Upper lobe of right lung (tissue), 1 donor: ENCODE results near the gene UBE2J2. TPM values are rescaled to one million over a fixed set of nuclear protein-coding genes. Genes with fewer than 3 reads are reported as not detected.

Source experiments
- ATAC-seq: fragments of 200-7000 bp; cut with Tn5 transposase; one replicate; pipeline ENCODE4 v1.9.1; 2020; ENCODE audit warnings: mild to moderate bottlenecking, moderate library complexity
- DNase-seq: peaks from one replicate; pipeline ENCODE4 v3.0.0-alpha.2; 2020
- H3K27ac ChIP-seq: fragments of 200-600 bp; one replicate; pipeline ENCODE4 v1.8.0; 2022
- H3K27me3 ChIP-seq: fragments of 200-600 bp; one replicate; pipeline ENCODE4 v1.8.0; 2022; ENCODE audit warnings: mild to moderate bottlenecking
- H3K36me3 ChIP-seq: fragments of 200-600 bp; one replicate; pipeline ENCODE4 v1.8.0; 2022
- H3K4me1 ChIP-seq: fragments of 200-600 bp; one replicate; pipeline ENCODE4 v1.8.0; 2022
- H3K4me3 ChIP-seq: fragments of 200-600 bp; one replicate; pipeline ENCODE4 v1.8.0; 2022; ENCODE audit warnings: mild to moderate bottlenecking
- H3K9me3 ChIP-seq: fragments of 200-600 bp; one replicate; pipeline ENCODE4 v1.8.0; 2022
- intact Hi-C: fragments of 100-400 bp; cut with DNase I; formaldehyde crosslinking; loops from one replicate; pipeline ENCODE4 v1.11.0; 2022
- total RNA-seq: library from RNA; stranded (reverse); fragmentation: NEBNext Ultra II Directional; extraction: Animal tissue kit (Norgen Biotek cat#: 25700); gene quantifications from one replicate; pipeline ENCODE4 v1.2.1, GENCODE V29; 2021
- TF ChIP-seq, protein P1 (sequence below): fragments of 200-600 bp; IDR thresholded peaks from one replicate; pipeline ENCODE4 v1.8.0; 2022; ENCODE audit warnings: antibody characterized with exemption
- donor health status: DM: no; HTN: yes; CAD: no; lungs with severe emphysema.

UBE2J2 gene
- total RNA-seq, 1 donor from 2014 or later = 52.5 TPM

DNA sequence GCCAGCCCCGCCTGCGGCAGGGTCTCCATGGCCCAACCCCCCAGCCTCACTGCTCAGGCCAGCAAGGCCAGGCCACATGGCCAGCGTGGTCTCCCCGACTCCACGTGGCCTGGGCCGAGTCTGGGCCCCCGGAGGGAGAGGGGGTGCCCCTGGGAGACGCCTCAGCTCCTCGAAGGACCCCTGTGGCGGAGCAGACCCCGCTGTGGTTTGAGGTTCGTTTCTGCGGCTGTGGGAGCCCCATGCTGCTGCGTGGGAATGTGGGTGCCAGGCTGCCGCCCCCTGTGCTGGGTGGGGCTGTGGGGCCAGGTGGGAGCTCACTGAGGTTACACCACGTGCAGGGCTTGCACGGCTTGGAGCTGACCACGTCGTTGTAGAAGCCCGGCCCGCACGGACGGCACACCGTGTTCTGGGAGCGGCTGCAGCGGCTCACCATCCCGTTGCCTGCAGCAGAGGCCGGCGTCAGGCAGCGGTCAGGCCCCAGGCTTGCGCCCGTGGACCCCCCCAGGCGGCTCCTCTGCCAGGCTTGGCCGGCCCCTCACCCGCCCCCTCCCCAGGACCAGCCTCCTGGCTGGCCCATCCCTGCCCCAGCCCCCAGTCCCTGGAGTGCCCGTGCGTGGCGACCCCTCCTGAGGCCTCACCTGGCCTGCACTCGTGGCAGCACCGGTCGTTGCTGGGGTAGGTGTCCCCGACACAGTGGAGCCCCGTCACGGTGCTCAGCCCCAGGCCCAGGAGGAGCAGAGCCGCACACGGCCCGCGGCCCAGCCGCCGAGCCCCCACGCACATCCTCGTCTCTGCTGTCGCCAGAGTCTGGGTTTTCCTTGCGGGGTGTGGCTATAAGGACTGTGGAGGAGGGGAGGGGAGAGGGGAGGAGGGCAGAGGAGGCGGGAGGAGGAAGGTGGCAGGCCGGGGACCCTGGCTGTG is 60.0 kb downstream of the UBE2J2 start, which contains the start of gene TNFRSF4:
Gene TNFRSF4, minus strand, starts transcription at position 809 of the 921 bp plus-strand sequence. Its CDS starts 26 bp downstream, at position 783.
- Histone ChIP-seq H3K27me3 (no peaks in the 10 kb centered on the region), H3K4me3 (peak within 1 kb of the TSS; percentile 44), H3K9me3 (no peaks in the 10 kb centered on the region), H3K4me1 (peaks cover 12% of the 10 kb centered on the region), H3K36me3 (peaks cover 20% of the 10 kb centered on the region), H3K27ac (peak within 1 kb of the TSS; percentile 71)
- no peak for DNase-seq
- intact Hi-C loops = no loop called here
- TF ChIP-seq, protein P1, sequence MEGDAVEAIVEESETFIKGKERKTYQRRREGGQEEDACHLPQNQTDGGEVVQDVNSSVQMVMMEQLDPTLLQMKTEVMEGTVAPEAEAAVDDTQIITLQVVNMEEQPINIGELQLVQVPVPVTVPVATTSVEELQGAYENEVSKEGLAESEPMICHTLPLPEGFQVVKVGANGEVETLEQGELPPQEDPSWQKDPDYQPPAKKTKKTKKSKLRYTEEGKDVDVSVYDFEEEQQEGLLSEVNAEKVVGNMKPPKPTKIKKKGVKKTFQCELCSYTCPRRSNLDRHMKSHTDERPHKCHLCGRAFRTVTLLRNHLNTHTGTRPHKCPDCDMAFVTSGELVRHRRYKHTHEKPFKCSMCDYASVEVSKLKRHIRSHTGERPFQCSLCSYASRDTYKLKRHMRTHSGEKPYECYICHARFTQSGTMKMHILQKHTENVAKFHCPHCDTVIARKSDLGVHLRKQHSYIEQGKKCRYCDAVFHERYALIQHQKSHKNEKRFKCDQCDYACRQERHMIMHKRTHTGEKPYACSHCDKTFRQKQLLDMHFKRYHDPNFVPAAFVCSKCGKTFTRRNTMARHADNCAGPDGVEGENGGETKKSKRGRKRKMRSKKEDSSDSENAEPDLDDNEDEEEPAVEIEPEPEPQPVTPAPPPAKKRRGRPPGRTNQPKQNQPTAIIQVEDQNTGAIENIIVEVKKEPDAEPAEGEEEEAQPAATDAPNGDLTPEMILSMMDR = no peak
- peak; percentile 2 for ATAC-seq

DNA sequence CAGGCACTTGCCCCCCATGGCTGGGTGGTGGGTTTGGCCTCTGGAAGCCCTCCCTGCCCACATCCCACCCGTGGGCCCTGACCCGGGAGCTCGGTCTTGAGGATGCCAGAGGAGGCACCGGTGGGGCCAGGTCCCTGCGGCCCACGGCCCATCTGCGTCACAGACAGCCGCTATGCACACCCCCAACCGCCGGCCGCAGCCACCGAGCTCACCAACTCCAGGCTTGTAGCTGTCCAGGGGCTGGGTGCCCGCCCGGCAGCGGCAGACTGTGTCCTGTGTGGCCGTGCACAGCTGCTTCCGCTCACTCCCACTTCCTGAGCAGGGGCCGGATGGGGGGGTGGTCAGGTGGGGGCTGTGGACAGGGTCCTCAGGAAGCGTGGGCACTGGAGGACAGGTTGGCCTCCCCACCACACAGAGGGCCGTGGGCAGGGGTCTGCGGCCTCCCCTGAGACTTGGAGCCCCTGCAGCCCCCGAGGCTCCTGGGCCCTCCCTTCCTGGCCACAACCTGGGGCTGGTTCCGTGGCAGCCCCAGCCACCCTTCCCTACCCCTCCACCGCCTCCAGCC is 60.8 kb downstream of the UBE2J2 start:
- Histone ChIP-seq H3K4me3 (peak overlapping the region; percentile 44), H3K4me1 (peaks cover 12% of the 10 kb centered on the region), H3K9me3 (no peaks in the 10 kb centered on the region), H3K27ac (peak overlapping the region; percentile 71), H3K27me3 (no peaks in the 10 kb centered on the region), H3K36me3 (peaks cover 13% of the 10 kb centered on the region)
- TF ChIP-seq, protein P1 = no peak
- DNase-seq (peak; percentile 78), ATAC-seq (peak; percentile 44)
- intact Hi-C loops = no loop called here

DNA sequence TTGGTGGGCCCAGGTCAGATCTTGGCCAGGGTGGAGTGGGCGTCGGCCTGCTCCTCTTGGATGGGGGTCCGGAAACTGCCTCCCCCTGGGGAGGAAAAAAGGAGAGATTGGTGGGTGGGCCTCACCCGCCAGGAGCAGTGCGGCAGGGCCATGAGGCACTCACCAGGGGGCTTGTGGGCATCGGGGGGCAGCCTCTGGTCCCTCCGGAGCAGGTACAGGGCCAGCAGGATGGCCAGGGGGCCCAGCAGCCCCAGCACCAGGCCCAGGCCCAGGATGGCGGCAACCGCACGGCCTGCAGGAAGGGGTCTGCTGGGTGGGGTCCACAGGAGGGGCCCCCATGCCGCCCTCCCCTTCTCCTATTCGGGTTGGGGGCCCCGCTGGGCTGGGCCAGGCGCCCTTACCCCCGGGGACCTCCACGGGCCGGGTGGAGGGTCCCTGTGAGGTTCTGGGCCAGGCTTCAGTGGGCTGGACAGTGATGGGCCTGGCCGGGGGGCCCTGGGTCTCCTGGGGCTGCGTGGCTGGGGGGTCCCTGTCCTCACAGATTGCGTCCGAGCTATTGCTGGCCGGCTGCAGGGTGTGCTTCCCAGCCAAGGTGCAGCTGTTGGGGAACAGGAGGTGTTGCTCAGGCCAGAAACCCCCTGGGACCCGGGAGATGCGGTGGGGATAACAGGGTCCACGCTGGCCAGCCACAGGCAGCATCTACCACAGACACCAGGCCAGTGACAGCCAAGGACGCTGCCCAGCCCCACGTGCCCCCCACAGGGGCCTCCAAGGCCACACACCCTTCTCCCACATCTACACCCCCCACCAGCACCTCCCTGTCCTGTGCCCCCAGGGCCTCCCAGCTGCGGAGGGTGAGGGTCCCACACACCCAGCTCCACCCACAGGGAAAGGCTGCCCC is 61.9 kb downstream of the UBE2J2 start:
- Histone ChIP-seq H3K36me3 (peaks cover 3% of the 10 kb centered on the region), H3K9me3 (no peaks in the 10 kb centered on the region), H3K4me3 (no peak overlapping the region), H3K4me1 (peaks cover 12% of the 10 kb centered on the region), H3K27ac (peak overlapping the region; percentile 71), H3K27me3 (peaks cover 9% of the 10 kb centered on the region)
- TF ChIP-seq, protein P1 = no peak
- intact Hi-C loops = no loop called here
- ATAC-seq = no peak
- DNase-seq = no peak

DNA sequence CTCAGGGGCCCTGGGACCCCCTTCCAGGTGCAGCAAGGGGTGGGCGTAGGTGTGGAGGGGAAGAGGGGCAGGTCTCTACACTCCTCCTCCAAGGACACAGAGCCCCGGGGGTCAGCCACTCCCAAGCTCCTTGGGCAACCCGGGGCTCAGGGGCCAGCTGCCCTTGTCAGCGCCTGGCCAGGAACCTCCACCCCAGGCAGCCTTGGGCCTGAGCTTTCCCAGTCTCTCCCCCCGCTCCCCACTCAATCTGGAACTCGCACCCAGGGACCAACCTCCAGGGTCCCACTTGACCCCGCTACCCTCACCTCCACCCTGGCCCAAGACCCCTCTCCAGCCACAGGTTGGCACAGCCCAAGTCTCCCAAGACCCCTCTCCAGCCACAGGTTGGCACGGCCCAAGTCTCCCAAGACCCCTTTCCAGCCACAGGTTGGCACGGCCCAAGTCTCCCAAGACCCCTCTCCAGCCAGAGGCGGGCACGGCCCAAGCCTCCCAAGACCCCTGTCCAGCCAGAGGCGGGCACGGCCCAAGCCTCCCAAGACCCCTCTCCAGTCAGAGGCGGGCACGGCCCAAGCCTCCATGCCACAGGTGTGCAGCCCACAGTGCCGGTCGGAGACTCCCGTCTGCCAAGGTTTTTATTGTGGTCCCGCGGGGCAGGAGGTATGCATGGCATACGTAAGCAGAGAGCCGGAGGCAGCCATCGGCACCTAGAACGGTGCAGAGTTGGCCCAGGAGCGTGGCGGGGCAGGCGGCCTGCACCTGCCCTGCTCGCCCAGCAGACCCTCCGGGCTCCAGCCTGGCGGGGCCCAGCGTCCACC is 62.7 kb downstream of the UBE2J2 start:
- DNase-seq (no peak), ATAC-seq (no peak)
- Histone ChIP-seq H3K4me1 (peaks cover 16% of the 10 kb centered on the region), H3K27me3 (peaks cover 18% of the 10 kb centered on the region), H3K27ac (no peak overlapping the region), H3K36me3 (no peaks in the 10 kb centered on the region), H3K4me3 (no peak overlapping the region), H3K9me3 (no peaks in the 10 kb centered on the region)
- intact Hi-C loops = no loop called here
- TF ChIP-seq, protein P1 = no peak
